ENCODE measurements around the gene AHRR. TPM values are rescaled to one million over a fixed set of nuclear protein-coding genes. Genes with fewer than 3 reads are reported as not detected.

AHRR gene
- total RNA-seq, 1 experiment from 2014 or later = 1.3 TPM

GRCh38 chr5:463301-463700, 141.8 kb downstream of the AHRR start:
- DNase-seq = no peak
- Mint-ChIP-seq H3K27me3 (ENCODE audit: unreplicated experiment) (no peaks in the 10 kb centered on the region), H3K4me3 (ENCODE audit: low read depth, unreplicated experiment) (no peak overlapping the region), H3K4me1 (ENCODE audit: low read depth, unreplicated experiment) (peaks cover 20% of the 10 kb centered on the region), H3K27ac (ENCODE audit: unreplicated experiment) (no peak overlapping the region), H3K9me3 (ENCODE audit: low read depth, unreplicated experiment) (no peaks in the 10 kb centered on the region), H3K36me3 (ENCODE audit: insufficient read depth, unreplicated experiment) (peaks cover 49% of the 10 kb centered on the region)
- CTCF ChIA-PET = no interaction called here
- intact Hi-C loops (cut with micrococcal nuclease; ENCODE audit: unreplicated experiment) = no loop called here
- BruUV-seq (replicated peaks) = no TSS peak
- no peak for TF ChIP-seq CTCF (IDR thresholded peaks at IDR 0.05; ENCODE audit: unreplicated experiment)

GRCh38 chr5:463952-464351, 142.4 kb downstream of the AHRR start:
- BruUV-seq (replicated peaks) = no TSS peak
- Mint-ChIP-seq H3K9me3 (ENCODE audit: low read depth, unreplicated experiment) (no peaks in the 10 kb centered on the region), H3K27me3 (ENCODE audit: unreplicated experiment) (no peaks in the 10 kb centered on the region), H3K4me1 (ENCODE audit: low read depth, unreplicated experiment) (peaks cover 14% of the 10 kb centered on the region), H3K36me3 (ENCODE audit: insufficient read depth, unreplicated experiment) (peaks cover 47% of the 10 kb centered on the region), H3K27ac (ENCODE audit: unreplicated experiment) (no peak overlapping the region), H3K4me3 (ENCODE audit: low read depth, unreplicated experiment) (no peak overlapping the region)
- intact Hi-C loops (cut with micrococcal nuclease; ENCODE audit: unreplicated experiment) = no loop called here
- CTCF ChIA-PET = no interaction called here
- no peak for TF ChIP-seq CTCF (IDR thresholded peaks at IDR 0.05; ENCODE audit: unreplicated experiment)
- DNase-seq = no peak

GRCh38 chr5:464446-464842, 142.9 kb downstream of the AHRR start:
- no peak for TF ChIP-seq CTCF (IDR thresholded peaks at IDR 0.05; ENCODE audit: unreplicated experiment)
- Mint-ChIP-seq H3K4me1 (ENCODE audit: low read depth, unreplicated experiment) (peaks cover 9% of the 10 kb centered on the region), H3K4me3 (ENCODE audit: low read depth, unreplicated experiment) (no peak overlapping the region), H3K9me3 (ENCODE audit: low read depth, unreplicated experiment) (no peaks in the 10 kb centered on the region), H3K27me3 (ENCODE audit: unreplicated experiment) (no peaks in the 10 kb centered on the region), H3K36me3 (ENCODE audit: insufficient read depth, unreplicated experiment) (peaks cover 43% of the 10 kb centered on the region), H3K27ac (ENCODE audit: unreplicated experiment) (no peak overlapping the region)
- BruUV-seq (replicated peaks) = no TSS peak
- CTCF ChIA-PET = no interaction called here
- no peak for DNase-seq
- intact Hi-C loops (cut with micrococcal nuclease; ENCODE audit: unreplicated experiment) = no loop called here

- CTCF ChIA-PET = no interaction called here
- peaks cover 40% of the 10 kb centered on the region for H3K36me3 Mint-ChIP-seq (ENCODE audit: insufficient read depth, unreplicated experiment)
- intact Hi-C loops (cut with micrococcal nuclease; ENCODE audit: unreplicated experiment) = no loop called here
Observed at GRCh38 chr5:464843-465590, 143.5 kb downstream of the AHRR start.

More at GRCh38 chr5:464843-465590, 143.5 kb downstream of the AHRR start:
- BruUV-seq (replicated peaks) = no TSS peak
- Mint-ChIP-seq H3K27me3 (ENCODE audit: unreplicated experiment) (no peaks in the 10 kb centered on the region), H3K4me3 (ENCODE audit: low read depth, unreplicated experiment) (no peak overlapping the region), H3K9me3 (ENCODE audit: low read depth, unreplicated experiment) (no peaks in the 10 kb centered on the region), H3K4me1 (ENCODE audit: low read depth, unreplicated experiment) (peaks cover 3% of the 10 kb centered on the region), H3K27ac (ENCODE audit: unreplicated experiment) (no peak overlapping the region)
- no peak for TF ChIP-seq CTCF (IDR thresholded peaks at IDR 0.05; ENCODE audit: unreplicated experiment)
- DNase-seq = no peak

Data from Calu3 (cell line).